HFFc6 (cell line): ENCODE data around the gene GID4. TPM values are rescaled to one million over a fixed set of nuclear protein-coding genes. Genes with fewer than 3 reads are reported as not detected.

Source experiments
- DNase-seq: peaks from one replicate; pipeline ENCODE4 v3.0.0-alpha.2; 2018
- H3K27ac Mint-ChIP-seq: 2 replicates; pipeline ENCODE4 v1.8.0; 2020; ENCODE audit warnings: mild to moderate bottlenecking, mixed read lengths
- H3K27me3 Mint-ChIP-seq: 2 replicates; pipeline ENCODE4 v1.8.0; 2021; ENCODE audit warnings: mild to moderate bottlenecking, moderate library complexity, mixed read lengths; ENCODE audit not compliant: insufficient read depth
- H3K36me3 Mint-ChIP-seq: 2 replicates; pipeline ENCODE4 v1.8.0; 2021; ENCODE audit warnings: low read depth, mixed read lengths
- H3K4me1 Mint-ChIP-seq: 2 replicates; pipeline ENCODE4 v1.8.0; 2020; ENCODE audit warnings: low read depth, mixed read lengths
- H3K4me3 Mint-ChIP-seq: 2 replicates; pipeline ENCODE4 v1.8.0; 2020; ENCODE audit warnings: mild to moderate bottlenecking, moderate library complexity, mixed read lengths
- H3K9me3 Mint-ChIP-seq: 2 replicates; pipeline ENCODE4 v1.8.0; 2020; ENCODE audit warnings: mild to moderate bottlenecking, mixed read lengths
- total RNA-seq, 6 experiments: library from RNA; stranded (reverse); fragmentation: NEBNext Ultra II Directional; extraction: Animal tissue kit (Norgen Biotek cat#: 25700); gene quantifications; 2 replicates in 1 of 6; 3 replicates in 5 of 6; pipeline ENCODE4 v1.2.3, GENCODE V29; 2021
- TF ChIP-seq, protein P1 (sequence below): fragments of 200-600 bp; sonication (generic); IDR thresholded peaks from 2 replicates; pipeline ENCODE4 v1.5.0; 2021; ENCODE audit warnings: antibody characterized with exemption, mild to moderate bottlenecking

Gene GID4
- total RNA-seq, 6 experiments from 2014 or later = 8.6 to 11.9 (median 9.5) TPM

DNA sequence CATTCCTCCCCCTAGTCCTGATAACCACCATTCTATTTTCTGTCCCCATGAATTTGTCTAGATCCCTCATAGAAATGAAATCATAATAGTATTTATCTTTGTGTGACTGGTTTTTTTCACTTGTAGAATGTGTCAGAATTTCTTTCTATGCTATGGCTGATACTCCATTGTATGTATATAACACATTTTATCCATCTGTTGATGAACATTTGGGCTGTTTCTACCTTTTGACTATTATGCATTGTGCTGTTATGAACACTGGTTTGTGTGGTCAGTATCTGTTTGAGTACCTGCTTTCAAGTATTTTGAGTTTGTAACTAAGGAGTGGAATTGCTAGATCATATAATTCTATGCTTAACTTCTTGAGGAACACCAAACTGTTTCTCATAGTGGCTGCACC lies 32.5 kb downstream of the GID4 start:
- Mint-ChIP-seq H3K27me3 (peaks cover 14% of the 10 kb centered on the region), H3K36me3 (no peaks in the 10 kb centered on the region), H3K9me3 (no peaks in the 10 kb centered on the region), H3K27ac (no peak overlapping the region), H3K4me3 (no peak overlapping the region), H3K4me1 (peaks cover 27% of the 10 kb centered on the region)
- TF ChIP-seq, protein P1, sequence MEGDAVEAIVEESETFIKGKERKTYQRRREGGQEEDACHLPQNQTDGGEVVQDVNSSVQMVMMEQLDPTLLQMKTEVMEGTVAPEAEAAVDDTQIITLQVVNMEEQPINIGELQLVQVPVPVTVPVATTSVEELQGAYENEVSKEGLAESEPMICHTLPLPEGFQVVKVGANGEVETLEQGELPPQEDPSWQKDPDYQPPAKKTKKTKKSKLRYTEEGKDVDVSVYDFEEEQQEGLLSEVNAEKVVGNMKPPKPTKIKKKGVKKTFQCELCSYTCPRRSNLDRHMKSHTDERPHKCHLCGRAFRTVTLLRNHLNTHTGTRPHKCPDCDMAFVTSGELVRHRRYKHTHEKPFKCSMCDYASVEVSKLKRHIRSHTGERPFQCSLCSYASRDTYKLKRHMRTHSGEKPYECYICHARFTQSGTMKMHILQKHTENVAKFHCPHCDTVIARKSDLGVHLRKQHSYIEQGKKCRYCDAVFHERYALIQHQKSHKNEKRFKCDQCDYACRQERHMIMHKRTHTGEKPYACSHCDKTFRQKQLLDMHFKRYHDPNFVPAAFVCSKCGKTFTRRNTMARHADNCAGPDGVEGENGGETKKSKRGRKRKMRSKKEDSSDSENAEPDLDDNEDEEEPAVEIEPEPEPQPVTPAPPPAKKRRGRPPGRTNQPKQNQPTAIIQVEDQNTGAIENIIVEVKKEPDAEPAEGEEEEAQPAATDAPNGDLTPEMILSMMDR = no peak
- DNase-seq = no peak

DNA sequence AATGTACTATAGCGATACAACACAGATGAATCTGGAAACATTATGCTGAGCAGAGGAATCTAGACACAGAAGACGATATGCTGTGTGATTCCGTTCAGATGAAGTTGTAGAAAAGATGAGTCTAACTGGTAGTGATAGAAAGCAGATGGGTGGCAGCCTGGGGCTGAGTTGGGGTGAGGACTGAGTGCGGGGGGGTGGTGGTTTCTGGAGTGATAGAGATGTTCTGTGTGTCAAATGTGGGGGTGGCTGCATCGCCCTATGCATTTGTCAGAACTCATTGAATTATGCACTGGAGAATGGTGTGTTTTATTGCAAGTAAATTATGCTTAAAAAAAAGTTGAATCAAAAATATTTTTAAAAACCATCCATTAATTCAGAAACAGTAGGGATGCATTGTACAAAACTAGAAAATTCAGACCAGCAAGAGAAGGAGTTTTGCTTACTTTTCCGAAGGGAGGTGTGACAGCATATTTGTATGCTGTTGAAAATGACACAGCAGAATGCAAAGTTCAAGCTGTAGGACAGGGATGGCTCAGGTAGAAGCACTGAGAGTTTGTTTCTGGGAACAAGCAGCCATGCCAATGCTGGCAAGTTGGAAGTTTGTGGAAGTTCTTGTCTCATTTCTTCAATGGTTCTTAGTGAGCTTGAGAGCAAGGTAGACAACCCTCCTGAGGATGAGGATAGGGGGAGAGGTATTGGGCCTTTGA lies 35.5 kb downstream of the GID4 start:
- H3K27ac Mint-ChIP-seq = no peak overlapping the region
- DNase-seq = no peak
- H3K9me3 Mint-ChIP-seq = no peaks in the 10 kb centered on the region
- no peak overlapping the region for H3K4me3 Mint-ChIP-seq
- TF ChIP-seq, protein P1 = no peak
- H3K27me3 Mint-ChIP-seq = peaks cover 22% of the 10 kb centered on the region
- no peaks in the 10 kb centered on the region for H3K36me3 Mint-ChIP-seq
- peaks cover 27% of the 10 kb centered on the region for H3K4me1 Mint-ChIP-seq

- no peak for DNase-seq
- Mint-ChIP-seq H3K4me1 (peaks cover 9% of the 10 kb centered on the region), H3K9me3 (no peaks in the 10 kb centered on the region), H3K27me3 (peaks cover 28% of the 10 kb centered on the region), H3K36me3 (no peaks in the 10 kb centered on the region), H3K4me3 (no peak overlapping the region), H3K27ac (no peak overlapping the region)
- TF ChIP-seq, protein P1 = no peak
Observed at GRCh38 chr17:18076936-18077335, 37.7 kb downstream of the GID4 start.

GRCh38 chr17:18079543-18079942 lies 40.3 kb downstream of the GID4 start:
- DNase-seq = no peak
- Mint-ChIP-seq H3K4me1 (peaks cover 5% of the 10 kb centered on the region), H3K36me3 (no peaks in the 10 kb centered on the region), H3K27me3 (peaks cover 28% of the 10 kb centered on the region), H3K9me3 (no peaks in the 10 kb centered on the region), H3K27ac (no peak overlapping the region), H3K4me3 (no peak overlapping the region)
- TF ChIP-seq, protein P1 = no peak

DNA sequence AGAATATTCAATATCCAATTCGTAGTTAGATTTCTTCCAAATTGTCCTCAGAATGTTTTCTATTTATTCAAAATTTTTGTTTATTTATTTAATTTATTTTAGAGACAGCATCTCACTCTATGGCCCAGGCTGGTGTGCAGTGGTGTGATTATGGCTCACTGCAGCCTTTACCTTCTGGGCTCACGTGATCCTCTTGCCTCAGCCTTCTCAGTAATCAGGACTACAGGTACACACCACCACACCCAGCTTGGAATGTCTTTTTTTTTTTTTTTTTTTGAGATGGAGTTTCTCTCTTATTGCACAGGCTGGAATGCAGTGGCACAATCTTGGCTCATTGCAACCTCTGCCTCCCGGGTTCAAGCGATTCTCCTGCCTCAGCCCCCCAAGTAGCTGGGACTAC lies 45.0 kb downstream of the GID4 start:
- Mint-ChIP-seq H3K4me3 (no peak overlapping the region), H3K9me3 (no peaks in the 10 kb centered on the region), H3K27me3 (peaks cover 13% of the 10 kb centered on the region), H3K36me3 (peaks cover 6% of the 10 kb centered on the region), H3K4me1 (peaks cover 21% of the 10 kb centered on the region), H3K27ac (no peak overlapping the region)
- TF ChIP-seq, protein P1 = no peak
- DNase-seq = no peak
